Right atrium auricular region (tissue), 2 donors: ENCODE measurements around the gene GPC6. TPM values are rescaled to one million over a fixed set of nuclear protein-coding genes. Genes with fewer than 3 reads are reported as not detected.
"Not testable (repeated sequence)": the region's sequence is repeated elsewhere in the genome, so short reads cannot be mapped to it uniquely, and the experiment has no call there.

Source experiments
- DNase-seq: peaks from one replicate; pipeline ENCODE4 v3.0.0-alpha.2; 2019; ENCODE audit warnings: low spot score
- H3K27ac ChIP-seq, 2 donors: fragments of 200-600 bp; sonication (generic); 1 replicate in 1 of 2; 2 replicates in 1 of 2; pipeline ENCODE4 v1.5.1; 2016 to 2019
- H3K27me3 ChIP-seq, 2 donors: fragments of 200-600 bp; sonication (generic); one replicate each; pipeline versions ENCODE4 v1.5.1 to v1.6.0; 2017 to 2019
- H3K36me3 ChIP-seq: fragments of 200-600 bp; sonication (generic); one replicate; pipeline ENCODE4 v1.5.1; 2016
- H3K4me1 ChIP-seq, 2 donors: fragments of 200-600 bp; sonication (generic); one replicate each; pipeline versions ENCODE4 v1.5.1 to v1.6.0; 2017 to 2019
- H3K4me3 ChIP-seq, 2 donors: fragments of 200-600 bp; sonication (generic); 1 replicate in 1 of 2; 2 replicates in 1 of 2; pipeline ENCODE4 v1.5.1; 2017 to 2019; ENCODE audit warnings: mild to moderate bottlenecking in 1 of 2, moderate library complexity in 1 of 2
- H3K9me3 ChIP-seq, 2 donors: fragments of 200-600 bp; sonication (generic); one replicate each; pipeline ENCODE4 v1.5.1; 2019
- total RNA-seq, 2 donors: library from RNA; depleted of rRNA; stranded (reverse); fragments of >200 nt; gene quantifications; one replicate each; pipeline ENCODE4 v1.1.0, GENCODE V29; 2016
- TF ChIP-seq, protein P1 (sequence below), 2 donors: fragments of 200-600 bp; sonication (generic); IDR thresholded peaks; one replicate each; pipeline ENCODE4 v1.5.1; 2019; ENCODE audit warnings: antibody characterized with exemption in 2 of 2

The GPC6 gene
- total RNA-seq, 2 donors from 2014 or later = 1.3 to 3.8 TPM

DNA sequence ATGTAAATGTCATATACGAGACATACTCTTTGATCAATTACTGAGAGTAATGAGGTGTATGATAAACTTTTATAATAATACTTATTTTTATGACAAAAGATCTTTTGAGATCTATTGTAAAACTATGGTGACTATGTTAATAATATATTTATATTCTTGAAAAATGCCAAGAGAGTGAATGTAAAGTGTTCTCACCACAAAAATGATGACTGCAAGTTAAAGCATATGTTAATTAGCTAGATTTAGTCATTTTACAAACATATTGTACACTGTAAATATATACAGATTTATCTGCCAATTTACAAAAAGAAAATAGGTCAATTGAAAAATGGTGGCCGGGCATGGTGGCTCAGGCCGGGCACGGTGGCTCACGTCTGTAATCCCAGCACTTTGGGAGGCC is 81.0 kb downstream of the GPC6 start:
- no peak for DNase-seq

GRCh38 chr13:93309886-93310523 is 83.4 kb downstream of the GPC6 start:
- no peak for DNase-seq

More for the DNA sequence above, 81.0 kb downstream of the GPC6 start:
- Histone ChIP-seq H3K27ac (no peak overlapping the region), H3K4me3 (no peak overlapping the region), H3K36me3 (no peaks in the 10 kb centered on the region), H3K9me3 (no peaks in the 10 kb centered on the region), H3K4me1 (no peaks in the 10 kb centered on the region), H3K27me3 (no peaks in the 10 kb centered on the region)
- TF ChIP-seq, protein P1, sequence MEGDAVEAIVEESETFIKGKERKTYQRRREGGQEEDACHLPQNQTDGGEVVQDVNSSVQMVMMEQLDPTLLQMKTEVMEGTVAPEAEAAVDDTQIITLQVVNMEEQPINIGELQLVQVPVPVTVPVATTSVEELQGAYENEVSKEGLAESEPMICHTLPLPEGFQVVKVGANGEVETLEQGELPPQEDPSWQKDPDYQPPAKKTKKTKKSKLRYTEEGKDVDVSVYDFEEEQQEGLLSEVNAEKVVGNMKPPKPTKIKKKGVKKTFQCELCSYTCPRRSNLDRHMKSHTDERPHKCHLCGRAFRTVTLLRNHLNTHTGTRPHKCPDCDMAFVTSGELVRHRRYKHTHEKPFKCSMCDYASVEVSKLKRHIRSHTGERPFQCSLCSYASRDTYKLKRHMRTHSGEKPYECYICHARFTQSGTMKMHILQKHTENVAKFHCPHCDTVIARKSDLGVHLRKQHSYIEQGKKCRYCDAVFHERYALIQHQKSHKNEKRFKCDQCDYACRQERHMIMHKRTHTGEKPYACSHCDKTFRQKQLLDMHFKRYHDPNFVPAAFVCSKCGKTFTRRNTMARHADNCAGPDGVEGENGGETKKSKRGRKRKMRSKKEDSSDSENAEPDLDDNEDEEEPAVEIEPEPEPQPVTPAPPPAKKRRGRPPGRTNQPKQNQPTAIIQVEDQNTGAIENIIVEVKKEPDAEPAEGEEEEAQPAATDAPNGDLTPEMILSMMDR (IDR thresholded peaks at IDR 0.05) = no peak

DNA sequence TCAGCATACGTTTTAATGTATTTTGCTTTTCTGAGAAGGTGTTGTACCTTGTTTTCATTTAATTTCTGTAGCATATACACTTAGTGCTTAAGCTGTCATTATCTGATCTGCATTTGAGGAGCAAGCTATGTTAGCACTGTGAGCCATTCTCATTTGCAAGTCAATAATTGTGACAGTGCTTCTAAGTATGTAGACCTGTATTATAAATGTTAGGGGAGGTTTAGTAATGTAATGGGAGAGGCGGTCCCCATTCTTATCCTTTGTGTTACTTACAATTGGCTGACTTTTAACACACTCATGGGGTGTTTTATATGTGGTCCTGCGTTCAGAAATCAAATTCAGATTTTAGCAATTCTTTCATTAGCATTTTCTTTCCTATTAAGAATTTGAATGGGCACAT is 90.2 kb downstream of the GPC6 start:
- no peaks in the 10 kb centered on the region for H3K36me3 ChIP-seq
- H3K27me3 ChIP-seq = no peaks in the 10 kb centered on the region
- DNase-seq = no peak
- no peaks in the 10 kb centered on the region for H3K9me3 ChIP-seq
- TF ChIP-seq, protein P1 (IDR thresholded peaks at IDR 0.05) = no peak
- H3K4me1 ChIP-seq = no peaks in the 10 kb centered on the region
- no peak overlapping the region for H3K4me3 ChIP-seq
- no peak overlapping the region for H3K27ac ChIP-seq

More at GRCh38 chr13:93309886-93310523, 83.4 kb downstream of the GPC6 start:
- Histone ChIP-seq H3K4me1 (no peaks in the 10 kb centered on the region), H3K27ac (no peak overlapping the region), H3K4me3 (no peak overlapping the region), H3K36me3 (no peaks in the 10 kb centered on the region), H3K27me3 (no peaks in the 10 kb centered on the region), H3K9me3 (no peaks in the 10 kb centered on the region)
- TF ChIP-seq, protein P1 (IDR thresholded peaks at IDR 0.05) = no peak

GRCh38 chr13:93318534-93319254 is 92.1 kb downstream of the GPC6 start:
- Histone ChIP-seq H3K4me1 (no peaks in the 10 kb centered on the region), H3K4me3 (no peak overlapping the region)
- DNase-seq = no peak

GRCh38 chr13:93320942-93321341 is 94.3 kb downstream of the GPC6 start:
- Histone ChIP-seq H3K27ac (no peak overlapping the region), H3K4me1 (no peaks in the 10 kb centered on the region), H3K4me3 (no peak overlapping the region), H3K27me3 (no peaks in the 10 kb centered on the region), H3K36me3 (no peaks in the 10 kb centered on the region), H3K9me3 (no peaks in the 10 kb centered on the region)
- DNase-seq = no peak
- TF ChIP-seq, protein P1 (IDR thresholded peaks at IDR 0.05) = no peak

More at GRCh38 chr13:93318534-93319254, 92.1 kb downstream of the GPC6 start:
- TF ChIP-seq, protein P1 (IDR thresholded peaks at IDR 0.05) = no peak
- no peaks in the 10 kb centered on the region for H3K27me3 ChIP-seq
- no peaks in the 10 kb centered on the region for H3K9me3 ChIP-seq
- H3K27ac ChIP-seq = no peak overlapping the region
- no peaks in the 10 kb centered on the region for H3K36me3 ChIP-seq

DNA sequence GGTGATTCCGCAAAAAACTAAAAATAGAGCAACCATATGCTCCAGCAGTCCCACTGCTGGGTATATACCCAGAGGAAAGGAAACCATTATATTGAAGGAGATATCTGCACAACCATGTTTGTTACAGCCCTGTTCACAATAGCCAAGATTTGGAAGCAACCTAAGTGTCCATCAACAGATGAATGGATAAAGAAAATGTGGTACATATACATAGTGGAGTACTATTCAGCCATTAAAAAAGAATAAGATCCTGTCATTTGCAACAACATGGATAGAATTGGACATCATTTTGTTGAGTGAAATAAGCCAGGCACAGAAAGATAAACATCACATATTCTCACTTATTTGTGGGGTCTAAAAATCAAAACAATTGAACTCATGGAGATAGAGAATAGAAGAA is 97.3 kb downstream of the GPC6 start:
- H3K36me3 ChIP-seq, H3K27ac ChIP-seq, H3K9me3 ChIP-seq, H3K4me1 ChIP-seq, H3K27me3 ChIP-seq, DNase-seq, H3K4me3 ChIP-seq: not testable (repeated sequence)
